Pancreas (tissue), 10 donors: ENCODE results near the gene LRPAP1. TPM values are rescaled to one million over a fixed set of nuclear protein-coding genes. Genes with fewer than 3 reads are reported as not detected.

Source experiments
- ATAC-seq, 4 donors: fragments of 200-7000 bp; cut with Tn5 transposase; one replicate each; pipeline versions ENCODE4 v1.8.0 to v1.9.1; 2020; ENCODE audit warnings: mild to moderate bottlenecking in 4 of 4, moderate library complexity in 4 of 4
- DNase-seq, 6 donors: peaks; one replicate each; pipeline ENCODE4 v3.0.0-alpha.2; 2020
- FAIRE-seq: peaks from 2 replicates; lab custom pipeline; 2012; peaks lifted over from hg19 to GRCh38; lab: Jason Lieb, UNC
- H3K27ac ChIP-seq, 4 donors: fragments of 200-600 bp; sonication (generic); 1 replicate in 3 of 4; 2 replicates in 1 of 4; pipeline versions ENCODE4 v1.5.0 to v1.8.0; 2020
- H3K27me3 ChIP-seq, 4 donors: fragments of 200-600 bp; one replicate each; pipeline ENCODE4 v1.8.0; 2021
- H3K36me3 ChIP-seq, 3 donors: fragments of 200-600 bp; sonication (generic) in 1 of 3; one replicate each; pipeline versions ENCODE4 v1.5.0 to v1.8.0; 2020 to 2021
- H3K4me1 ChIP-seq, 3 donors: fragments of 200-600 bp; one replicate each; pipeline ENCODE4 v1.8.0; 2021
- H3K4me3 ChIP-seq, 4 donors: fragments of 200-600 bp; sonication (generic) in 2 of 4; one replicate each; pipeline versions ENCODE4 v1.5.0 to v1.8.0; 2020 to 2021
- H3K9me3 ChIP-seq, 4 donors: fragments of 200-600 bp; one replicate each; pipeline ENCODE4 v1.8.0; 2021
- CTCF ChIP-seq, 4 donors: fragments of 200-600 bp; sonication (generic) in 3 of 4; IDR thresholded peaks; one replicate each; pipeline versions ENCODE4 v1.5.0 to v1.8.0; 2021; ENCODE audit warnings: antibody characterized with exemption in 4 of 4
- WGBS, 2 donors: extraction: QIAGEN DNeasy Blood & Tissue Kit; methylation state at CpG; one replicate each; pipeline ENCODE4 v1.1.7; 2013; 5-methylcytosine and 5-hydroxymethylcytosine counted together
- intact Hi-C, 3 donors: fragments of 100-400 bp; cut with DNase I; formaldehyde crosslinking; loops; one replicate each; pipeline versions ENCODE4 v1.11.1 to v1.14.2; 2022
- polyA plus RNA-seq, 2 donors: library from polyadenylated mRNA; stranded (reverse); fragments of 200-250 nt; gene quantifications; one replicate each; pipeline ENCODE4 v1.2.3, GENCODE V29; 2013
- total RNA-seq, 6 donors: library from RNA; stranded (reverse); fragmentation: NEBNext Ultra II Directional in 4 of 6; extraction: Animal tissue kit (Norgen Biotek cat#: 25700) in 4 of 6; gene quantifications; one replicate each; pipeline versions ENCODE4 v1.2.1 to v1.2.4, GENCODE V29; 2021 to 2023
- donor health status: healthy with polysubstance abuse.
- donor health status: DM: no; HTN: no; CAD: no; lungs with moderate emphysema.
- donor health status: DM: no; HTN: no; CAD: no.
- donor health status: control.
- donor health status: control.
- donor health status: Bipolar disorder and iron deficiency.
- donor health status: DM: yes; HTN: yes; CAD: no.
- donor health status: DM: no; HTN: no; CAD: no.
- donor health status: DM: no; HTN: no; CAD: no.
- donor health status: DM: yes; HTN: yes; CAD: no.

The LRPAP1 gene
- total and polyA plus RNA-seq, 8 donors, result 30.4 to 129 (median 110) TPM

- H3K36me3 ChIP-seq, result no peaks in the 10 kb centered on the region
- no peaks in the 10 kb centered on the region for H3K27me3 ChIP-seq
- no peaks in the 10 kb centered on the region for H3K9me3 ChIP-seq
- DNase-seq (peak in 5 of 6 donors; percentile 56 to 81 (median 65)), FAIRE-seq (no peak), ATAC-seq (peak; percentile 11 to 68 (median 30))
- no peak for TF ChIP-seq CTCF (IDR thresholded peaks at IDR 0.05)
- no peak overlapping the region for H3K4me3 ChIP-seq
- intact Hi-C loops, result loop anchor here in 1 of 3 donors (10.0 kb wide), 1 partner anchor 125 kb away; no protein-coding TSS in a partner anchor
- H3K27ac ChIP-seq, result peak overlapping the region in 1 of 4 donors; percentile 40
- peaks cover 9 to 34% (median 23%) of the 10 kb centered on the region in 3 donors for H3K4me1 ChIP-seq
- WGBS, 2 donors, result 52 to 58% methylated on average over 29 to 31 of the region's 31 CpGs
These were observed 62.6 kb downstream of the LRPAP1 start for GRCh38 chr4:3469386-3470243.

GRCh38 chr4:3468804-3469203 is 63.4 kb downstream of the LRPAP1 start:
- no peak for ATAC-seq
- FAIRE-seq, result no peak
- 86 to 95% methylated on average over 11 of the region's 11 CpGs for WGBS, 2 donors
- Histone ChIP-seq H3K27ac (no peak overlapping the region), H3K4me3 (no peak overlapping the region), H3K36me3 (no peaks in the 10 kb centered on the region), H3K27me3 (no peaks in the 10 kb centered on the region), H3K9me3 (no peaks in the 10 kb centered on the region), H3K4me1 (peaks cover 9 to 37% (median 28%) of the 10 kb centered on the region in 3 donors)
- intact Hi-C loops, result no loop called here
- no peak for DNase-seq
- no peak for TF ChIP-seq CTCF (IDR thresholded peaks at IDR 0.05)

- FAIRE-seq, result no peak
- Histone ChIP-seq H3K4me1 (peaks cover 6 to 37% (median 28%) of the 10 kb centered on the region in 3 donors), H3K9me3 (no peaks in the 10 kb centered on the region), H3K27me3 (no peaks in the 10 kb centered on the region), H3K4me3 (no peak overlapping the region), H3K36me3 (no peaks in the 10 kb centered on the region), H3K27ac (no peak overlapping the region)
- DNase-seq, result no peak
- intact Hi-C loops, result no loop called here
- ATAC-seq, result no peak
- 90 to 95% methylated on average over 10 of the region's 10 CpGs for WGBS, 2 donors
- TF ChIP-seq CTCF (IDR thresholded peaks at IDR 0.05), result no peak
These were observed 64.1 kb downstream of the LRPAP1 start for GRCh38 chr4:3468154-3468553.

GRCh38 chr4:3467601-3468031 is 64.6 kb downstream of the LRPAP1 start:
- Histone ChIP-seq H3K4me3 (no peak overlapping the region), H3K27me3 (no peaks in the 10 kb centered on the region), H3K9me3 (no peaks in the 10 kb centered on the region), H3K36me3 (no peaks in the 10 kb centered on the region), H3K27ac (no peak overlapping the region), H3K4me1 (peaks cover 4 to 37% (median 27%) of the 10 kb centered on the region in 3 donors)
- intact Hi-C loops, result no loop called here
- FAIRE-seq (no peak), ATAC-seq (no peak), DNase-seq (peak in 1 of 6 donors; percentile 51)
- 91 to 93% methylated on average over 15 of the region's 15 CpGs for WGBS, 2 donors
- TF ChIP-seq CTCF (IDR thresholded peaks at IDR 0.05), result no peak
